ENCODE results near the gene DNASE1L1.

Gene DNASE1L1

GRCh38 chrX:154429711-154430110 is 20.7 kb upstream of the DNASE1L1 start:
- TF ChIP-seq CTCF (IDR thresholded peaks at IDR 0.05; ENCODE audit: extremely low read depth, missing control alignments): no peak

GRCh38 chrX:154428176-154429171 is 19.4 kb upstream of the DNASE1L1 start, which contains the start of gene ATP6AP1:
TSS of gene ATP6AP1 (plus strand) at chrX:154428677. CDS start at chrX:154428693, 16 bp downstream.
- peak; percentile 91 for DNase-seq (ENCODE audit: low spot score)
- TF ChIP-seq CTCF (IDR thresholded peaks at IDR 0.05; ENCODE audit: extremely low read depth, missing control alignments): no peak

More at GRCh38 chrX:154429711-154430110, 20.7 kb upstream of the DNASE1L1 start:
- DNase-seq (ENCODE audit: low spot score): no peak

GRCh38 chrX:154426916-154427770 is 18.1 kb upstream of the DNASE1L1 start:
- TF ChIP-seq CTCF (IDR thresholded peaks at IDR 0.05; ENCODE audit: extremely low read depth, missing control alignments): no peak

GRCh38 chrX:154420402-154420756 is 11.3 kb upstream of the DNASE1L1 start:
- DNase-seq (ENCODE audit: low spot score): no peak
- no peak for TF ChIP-seq CTCF (IDR thresholded peaks at IDR 0.05; ENCODE audit: extremely low read depth, missing control alignments)

More at GRCh38 chrX:154426916-154427770, 18.1 kb upstream of the DNASE1L1 start:
- no peak for DNase-seq (ENCODE audit: low spot score)

GRCh38 chrX:154419688-154420401 is 10.8 kb upstream of the DNASE1L1 start:
- DNase-seq (ENCODE audit: low spot score): no peak
- TF ChIP-seq CTCF (IDR thresholded peaks at IDR 0.05; ENCODE audit: extremely low read depth, missing control alignments): no peak

GRCh38 chrX:154419189-154419588 is 10.1 kb upstream of the DNASE1L1 start:
- DNase-seq (ENCODE audit: low spot score): no peak
- no peak for TF ChIP-seq CTCF (IDR thresholded peaks at IDR 0.05; ENCODE audit: extremely low read depth, missing control alignments)
